Measurements from ENCODE around the gene OCLN.
"Not testable (repeated sequence)": the region's sequence is repeated elsewhere in the genome, so short reads cannot be mapped to it uniquely, and the experiment has no call there.

OCLN gene, protein sequence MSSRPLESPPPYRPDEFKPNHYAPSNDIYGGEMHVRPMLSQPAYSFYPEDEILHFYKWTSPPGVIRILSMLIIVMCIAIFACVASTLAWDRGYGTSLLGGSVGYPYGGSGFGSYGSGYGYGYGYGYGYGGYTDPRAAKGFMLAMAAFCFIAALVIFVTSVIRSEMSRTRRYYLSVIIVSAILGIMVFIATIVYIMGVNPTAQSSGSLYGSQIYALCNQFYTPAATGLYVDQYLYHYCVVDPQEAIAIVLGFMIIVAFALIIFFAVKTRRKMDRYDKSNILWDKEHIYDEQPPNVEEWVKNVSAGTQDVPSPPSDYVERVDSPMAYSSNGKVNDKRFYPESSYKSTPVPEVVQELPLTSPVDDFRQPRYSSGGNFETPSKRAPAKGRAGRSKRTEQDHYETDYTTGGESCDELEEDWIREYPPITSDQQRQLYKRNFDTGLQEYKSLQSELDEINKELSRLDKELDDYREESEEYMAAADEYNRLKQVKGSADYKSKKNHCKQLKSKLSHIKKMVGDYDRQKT

DNA sequence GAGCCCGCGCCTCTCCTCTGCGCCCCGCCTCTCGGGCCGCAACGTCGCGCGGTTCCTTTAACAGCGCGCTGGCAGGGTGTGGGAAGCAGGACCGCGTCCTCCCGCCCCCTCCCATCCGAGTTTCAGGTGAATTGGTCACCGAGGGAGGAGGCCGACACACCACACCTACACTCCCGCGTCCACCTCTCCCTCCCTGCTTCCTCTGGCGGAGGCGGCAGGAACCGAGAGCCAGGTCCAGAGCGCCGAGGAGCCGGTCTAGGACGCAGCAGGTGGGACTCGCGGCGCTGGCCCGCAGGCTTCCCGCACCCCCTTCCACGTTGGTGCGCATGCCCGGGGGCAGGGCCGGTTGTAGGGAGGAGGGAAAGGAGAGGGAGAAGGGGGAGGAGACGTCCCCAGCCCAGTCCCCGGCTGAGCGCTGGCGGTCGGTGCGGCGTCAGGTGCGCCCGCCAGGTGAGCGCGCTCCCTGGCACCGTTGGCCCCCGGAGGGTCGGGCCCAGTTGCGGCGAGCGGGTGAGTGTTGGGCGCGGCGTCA is at the start of gene OCLN:
Gene OCLN (plus strand): TSS at position 400 of the 532 bp plus-strand sequence. CDS start 11,455 bp downstream, outside the sequence.
- DNase-seq (ENCODE audit: low read depth): no peak

DNA sequence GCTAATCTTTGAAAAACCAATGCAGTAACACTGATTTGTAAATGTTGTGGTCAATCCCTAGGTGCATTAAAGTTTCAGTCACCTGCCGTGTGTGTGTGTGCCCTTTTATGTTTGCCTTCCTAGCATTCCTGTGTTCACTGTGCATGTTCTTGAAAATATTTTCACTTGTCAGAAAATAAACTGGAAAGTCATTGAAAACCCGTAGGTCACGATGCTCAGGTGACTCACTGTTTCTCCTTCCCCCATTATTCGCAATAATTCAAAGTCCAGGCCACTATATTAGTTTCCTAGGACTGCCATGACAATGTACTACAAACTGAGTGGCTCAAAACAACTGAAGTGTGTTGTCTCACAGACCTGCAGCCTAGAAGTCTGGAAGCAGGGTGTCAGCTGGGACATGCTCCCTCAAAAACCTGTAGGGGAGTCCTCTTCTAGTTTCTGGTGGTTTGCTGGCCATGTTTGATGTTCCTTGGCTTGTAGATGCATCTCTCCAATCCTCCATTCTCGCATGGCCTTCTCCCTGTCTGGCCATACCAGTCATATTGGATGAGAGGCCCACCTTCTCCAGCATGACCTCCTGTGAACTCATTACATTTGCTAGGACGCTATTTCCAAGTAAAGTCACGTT is 48.3 kb upstream of the OCLN start:
- no peak for DNase-seq (ENCODE audit: low read depth)

DNA sequence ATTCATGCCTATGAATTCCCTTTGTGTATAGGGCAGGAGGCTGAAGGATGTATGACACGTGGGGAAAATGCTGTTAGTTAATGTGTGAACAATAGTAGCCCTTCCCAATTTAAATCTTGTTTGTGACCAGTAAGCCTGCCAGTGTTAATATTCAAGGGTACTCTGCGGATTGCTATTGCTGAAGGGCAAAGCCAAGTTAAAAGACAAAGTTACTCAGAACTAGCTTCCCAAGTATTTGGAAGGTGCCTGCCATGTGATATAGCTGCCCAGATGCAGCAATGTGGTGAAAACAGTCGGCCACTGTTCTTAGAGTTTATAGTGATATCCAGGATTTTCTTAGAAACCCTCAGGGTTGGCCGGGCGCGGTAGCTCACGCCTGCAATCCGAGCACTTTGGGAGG is 43.1 kb upstream of the OCLN start:
- DNase-seq (ENCODE audit: low read depth): no peak

DNA sequence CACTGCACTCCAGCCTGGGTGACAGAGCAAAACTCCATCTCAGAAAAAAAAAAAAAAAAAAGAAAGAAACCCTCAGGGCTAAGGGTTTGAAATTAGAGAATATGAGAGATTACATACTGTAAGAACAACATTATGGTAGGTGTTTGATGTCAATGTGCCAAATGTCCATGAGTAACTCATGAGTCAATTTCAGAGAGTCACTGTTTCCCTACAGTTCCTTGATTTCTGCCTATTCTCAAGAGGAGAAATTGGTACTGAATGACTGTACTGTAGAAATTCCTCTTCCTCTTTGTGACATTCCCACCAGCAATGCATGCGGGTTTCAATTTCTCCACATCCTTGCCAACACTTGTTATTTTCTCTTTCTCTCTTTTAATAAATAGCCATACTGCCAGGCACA is 42.5 kb upstream of the OCLN start:
- peak; percentile 81 for DNase-seq (ENCODE audit: low read depth)

DNA sequence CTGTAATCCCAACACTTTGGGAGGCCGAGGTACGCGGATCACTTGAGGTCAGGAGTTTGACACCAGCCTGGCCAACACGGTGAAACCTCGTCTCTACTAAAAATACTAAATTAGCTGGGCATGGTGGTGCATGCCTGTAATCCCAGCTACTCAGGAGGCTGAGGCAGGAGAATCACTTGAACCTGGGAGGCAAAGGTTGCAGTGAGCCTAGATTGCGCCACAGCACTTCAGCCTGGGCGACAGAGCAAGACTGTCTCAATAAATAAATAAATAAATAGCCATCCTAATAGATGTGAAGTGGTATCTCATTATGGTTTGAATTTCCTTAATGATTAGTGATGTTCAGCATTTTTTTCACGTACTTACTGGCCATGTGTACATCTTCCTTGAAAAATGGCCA is 42.1 kb upstream of the OCLN start:
- not testable (repeated sequence) for DNase-seq (ENCODE audit: low read depth)

DNA sequence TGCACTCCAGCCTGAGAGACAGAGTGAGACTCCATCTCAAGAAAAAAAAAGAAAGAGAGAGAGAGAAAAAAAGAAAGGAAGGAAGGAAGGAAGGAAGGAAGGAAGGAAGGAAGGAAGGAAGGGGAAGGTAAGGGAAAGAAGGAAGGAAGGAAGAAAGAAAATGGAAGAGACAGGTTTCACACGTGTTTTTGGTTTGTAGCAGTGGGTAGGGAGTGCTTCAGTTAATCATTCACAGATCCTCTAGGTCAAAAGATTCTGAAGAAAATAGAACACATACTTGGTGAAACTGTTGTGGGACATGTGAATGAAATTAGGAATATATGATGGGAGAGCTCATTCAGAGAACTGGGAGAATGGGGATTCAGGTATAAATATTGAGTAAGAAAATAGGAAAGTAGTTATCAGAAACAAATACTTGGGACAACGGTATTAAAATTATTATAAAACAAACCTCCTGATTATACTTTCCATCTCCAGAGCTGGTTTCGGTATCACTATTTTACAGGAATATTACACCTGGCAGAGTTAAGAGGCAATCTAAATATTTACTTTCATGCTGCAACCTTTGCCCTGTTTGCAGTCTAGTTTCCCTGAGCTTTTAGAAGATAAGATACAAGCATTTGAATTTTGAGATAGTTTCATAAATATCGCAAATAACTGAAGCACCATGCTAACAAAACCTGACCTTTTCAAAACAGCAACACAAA is 40.5 kb upstream of the OCLN start:
- no peak for DNase-seq (ENCODE audit: low read depth)

DNA sequence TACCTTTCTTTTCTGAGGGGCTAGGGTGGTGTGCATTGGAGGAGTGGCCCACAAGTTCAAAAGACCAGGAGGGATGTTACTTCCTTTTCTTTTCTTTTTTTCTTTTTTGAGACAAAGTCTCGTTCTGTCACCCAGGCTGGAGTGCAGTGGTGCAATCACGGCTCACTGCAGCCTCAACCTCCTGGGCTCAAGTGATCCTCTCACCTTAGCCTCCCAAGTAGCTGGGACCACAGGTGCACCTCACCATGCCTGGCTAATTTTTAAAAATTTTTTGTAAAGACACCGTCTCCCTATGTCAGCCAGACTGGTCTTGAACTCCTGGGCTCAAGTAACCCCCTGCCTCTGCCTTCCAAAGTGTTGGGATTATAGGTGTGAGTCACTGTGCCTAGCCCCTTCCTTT is 39.1 kb upstream of the OCLN start:
- not testable (repeated sequence) for DNase-seq (ENCODE audit: low read depth)

DNA sequence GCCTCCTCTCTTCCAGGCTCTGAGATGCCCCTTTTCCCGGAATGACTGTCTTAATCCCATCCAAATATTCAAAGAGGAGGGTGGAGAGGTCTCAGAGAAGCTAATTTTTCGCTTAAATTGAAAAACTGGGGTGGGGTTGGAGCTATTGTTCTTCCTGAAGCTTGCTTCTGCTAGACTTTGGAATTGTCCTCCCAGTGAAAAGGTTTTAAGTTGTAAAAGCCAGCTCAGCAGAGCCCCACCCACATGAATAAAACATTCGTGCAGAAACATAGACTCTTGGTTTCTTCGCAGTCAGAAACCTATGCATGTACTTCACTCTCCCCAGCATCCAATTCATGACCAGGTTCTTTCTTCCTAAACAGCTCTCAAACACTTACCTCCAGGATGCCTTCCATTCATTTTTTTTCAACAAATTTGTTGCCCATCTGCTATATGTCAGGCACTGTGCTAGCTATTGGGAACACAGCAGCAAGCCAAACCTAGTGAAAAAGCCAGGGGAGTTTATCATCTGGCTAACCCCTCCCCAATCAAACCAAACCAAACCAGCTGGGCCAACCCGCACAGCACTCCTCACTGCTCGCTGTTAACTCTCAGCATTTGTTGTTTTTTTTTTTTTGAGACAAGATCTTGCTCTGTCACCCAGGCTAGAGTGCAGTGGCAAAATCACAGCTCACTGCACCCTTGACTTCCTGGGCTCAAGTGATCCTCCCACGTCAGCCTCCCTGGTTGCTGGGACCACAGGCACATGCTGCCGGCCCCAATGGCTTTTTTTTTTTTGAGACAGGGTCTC is 37.9 kb upstream of the OCLN start:
- DNase-seq (ENCODE audit: low read depth): no peak

DNA sequence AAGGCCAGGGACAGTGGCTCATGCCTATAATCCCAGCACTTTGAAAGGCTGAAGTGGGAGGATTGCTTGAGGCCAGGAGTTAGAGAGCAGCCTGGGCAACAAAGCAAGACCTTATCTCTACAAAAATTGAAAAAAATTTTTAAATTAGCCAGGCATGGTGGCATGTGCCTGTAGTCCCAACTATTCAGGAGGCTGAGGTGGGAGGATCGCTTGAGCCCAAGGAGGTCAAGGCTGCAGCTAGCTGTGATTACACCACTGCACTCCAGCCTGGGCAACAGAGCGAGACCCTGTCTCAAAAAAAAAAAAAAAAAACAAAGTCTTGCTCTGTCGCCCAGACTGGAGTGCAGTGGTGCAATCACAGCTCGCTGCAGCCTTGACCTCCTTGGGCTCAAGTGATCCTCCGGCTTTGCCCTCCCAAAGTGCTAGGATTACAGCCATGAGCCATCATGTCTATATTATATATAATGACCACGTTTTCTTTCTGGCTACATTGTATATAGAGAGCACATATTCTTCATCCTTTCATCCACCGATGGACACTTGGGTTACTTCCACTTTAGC is 37.1 kb upstream of the OCLN start:
- DNase-seq (ENCODE audit: low read depth): not testable (repeated sequence)

DNA sequence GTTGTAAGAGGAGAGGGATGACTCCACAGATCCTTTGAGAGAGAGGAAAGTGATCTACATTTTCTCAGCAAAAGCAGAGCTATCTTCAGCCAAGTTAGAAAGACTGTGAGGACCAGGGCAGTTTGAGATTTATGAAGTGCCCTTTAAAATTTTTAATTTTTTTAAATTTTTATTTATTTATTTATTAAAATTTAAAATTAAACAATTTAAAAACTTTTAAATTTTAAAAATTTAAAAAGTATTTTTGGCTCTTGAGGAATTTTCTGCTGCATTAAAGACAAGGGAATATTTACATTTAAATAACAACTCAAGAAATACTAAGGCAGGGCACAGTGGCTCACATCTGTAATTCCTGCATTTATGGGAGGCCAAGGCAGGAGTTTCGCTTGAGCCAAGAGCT is 30.4 kb upstream of the OCLN start:
- DNase-seq (ENCODE audit: low read depth): no peak

DNA sequence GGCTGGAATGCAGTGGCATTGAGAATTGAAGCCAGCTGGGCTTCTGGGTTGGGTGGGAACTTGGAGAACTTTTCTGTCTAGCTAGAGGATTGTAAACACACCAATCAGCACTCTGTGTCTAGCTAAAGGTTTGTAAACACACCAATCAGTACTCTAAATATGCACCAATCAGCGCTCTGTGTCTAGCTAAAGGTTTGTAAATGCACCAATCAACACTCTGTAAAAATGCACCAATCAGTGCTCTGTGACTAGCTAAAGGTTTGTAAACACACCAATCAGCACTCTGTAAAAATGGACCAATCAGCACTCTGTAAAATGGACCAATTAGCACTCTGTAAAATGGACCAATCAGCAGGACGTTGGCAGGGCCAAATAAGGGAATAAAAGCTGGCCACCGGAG is 26.2 kb upstream of the OCLN start:
- not testable (repeated sequence) for DNase-seq (ENCODE audit: low read depth)

DNA sequence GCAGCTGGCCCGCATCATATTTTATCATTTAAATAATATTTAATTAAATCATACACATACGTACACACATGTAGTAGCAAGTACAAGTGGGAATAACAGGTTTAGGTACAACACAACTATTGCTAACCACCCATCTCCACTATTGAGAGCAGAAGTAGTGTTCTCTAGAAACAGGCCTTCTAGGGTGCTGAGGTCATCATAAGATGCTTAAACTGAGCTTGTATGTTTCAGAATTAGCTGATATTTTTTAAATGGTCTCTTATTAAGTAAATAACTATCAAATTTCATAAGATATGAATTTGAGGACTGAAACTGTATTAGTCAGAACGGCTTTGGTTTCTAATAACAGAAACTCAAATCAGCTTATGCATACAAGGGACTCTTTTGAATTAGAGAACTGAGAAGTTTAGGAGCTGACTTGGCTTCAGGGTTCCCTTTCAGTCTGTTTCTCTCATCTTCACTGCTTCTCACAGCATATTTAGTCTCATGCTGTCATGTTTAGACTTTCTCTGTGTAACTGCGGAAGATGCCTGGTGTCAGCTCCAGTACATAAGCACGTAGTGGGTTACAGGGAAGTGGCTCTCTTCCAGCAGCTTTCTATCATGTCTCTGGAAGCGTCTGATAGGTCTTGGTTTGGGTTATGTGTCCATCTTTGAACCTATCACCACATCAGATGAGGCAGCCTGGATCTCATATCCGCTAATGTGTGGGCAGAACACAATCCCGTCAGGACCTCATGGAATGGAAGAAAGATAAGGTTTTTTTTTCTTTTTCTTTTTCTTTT is 25.0 kb upstream of the OCLN start:
- no peak for DNase-seq (ENCODE audit: low read depth)

DNA sequence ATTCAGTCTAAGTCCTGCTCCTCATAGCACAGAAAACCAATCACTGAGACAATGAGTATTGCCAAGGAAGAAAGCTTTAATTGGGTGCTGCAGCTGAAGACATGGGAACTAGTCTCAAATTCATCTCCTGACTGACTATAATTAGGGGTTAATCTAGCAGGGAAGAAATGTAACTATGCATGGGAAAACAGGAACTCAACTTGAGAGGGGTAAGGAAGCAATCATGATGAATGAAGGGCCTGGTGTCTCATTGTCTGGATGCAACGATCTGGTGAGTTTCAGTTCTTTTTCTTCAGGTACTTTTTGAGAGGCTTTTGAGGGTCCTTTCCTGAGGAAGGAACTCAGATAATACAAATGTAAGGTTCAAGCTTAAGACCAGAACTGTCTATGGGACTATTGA is 24.0 kb upstream of the OCLN start:
- DNase-seq (ENCODE audit: low read depth): no peak

DNA sequence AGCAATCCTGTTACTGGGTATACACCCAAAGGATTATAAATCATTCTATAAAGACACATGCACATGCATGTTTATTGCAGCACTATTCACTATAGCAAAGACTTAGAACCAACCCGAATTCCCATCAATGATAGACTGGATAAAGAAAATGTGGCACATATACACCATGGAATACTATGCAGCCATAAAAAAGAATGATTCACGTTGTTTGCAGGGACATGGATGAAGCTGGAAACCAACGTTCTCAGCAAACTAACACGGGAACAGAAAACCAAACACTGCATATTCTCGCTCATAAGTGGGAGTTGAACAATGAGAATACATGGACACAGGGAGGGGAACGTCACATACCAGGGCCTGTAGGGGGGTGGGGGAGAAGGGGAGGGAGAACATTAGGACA is 21.1 kb upstream of the OCLN start:
- DNase-seq (ENCODE audit: low read depth): not testable (repeated sequence)

DNA sequence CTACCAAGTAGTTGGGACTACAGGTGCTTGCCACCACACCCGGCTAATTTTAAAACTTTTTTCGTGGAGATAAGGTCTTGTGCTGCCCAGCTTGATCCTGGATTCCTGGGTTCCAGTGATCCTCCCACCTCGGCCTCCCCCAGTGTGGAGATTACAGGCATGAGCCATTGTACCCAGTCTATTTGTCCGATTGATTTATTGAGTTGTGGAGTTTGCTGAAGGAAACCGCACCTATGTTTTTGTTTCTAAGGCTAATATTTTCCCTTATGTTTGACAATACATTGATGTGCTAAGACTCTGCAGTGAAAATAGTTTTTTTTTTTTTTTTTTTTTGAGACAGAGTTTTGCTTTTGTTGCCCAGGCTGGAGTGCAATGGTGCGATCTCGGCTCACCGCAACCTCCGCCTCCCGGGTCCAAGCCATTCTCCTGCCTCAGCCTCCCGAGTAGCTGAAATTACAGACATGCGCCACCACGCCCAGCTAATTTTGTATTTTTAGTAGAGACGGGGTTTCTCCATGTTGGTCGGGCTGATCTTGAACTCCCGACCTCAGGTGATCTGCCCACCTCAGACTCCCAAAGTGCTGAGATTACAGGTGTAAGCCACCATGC is 20.0 kb upstream of the OCLN start:
- not testable (repeated sequence) for DNase-seq (ENCODE audit: low read depth)

DNA sequence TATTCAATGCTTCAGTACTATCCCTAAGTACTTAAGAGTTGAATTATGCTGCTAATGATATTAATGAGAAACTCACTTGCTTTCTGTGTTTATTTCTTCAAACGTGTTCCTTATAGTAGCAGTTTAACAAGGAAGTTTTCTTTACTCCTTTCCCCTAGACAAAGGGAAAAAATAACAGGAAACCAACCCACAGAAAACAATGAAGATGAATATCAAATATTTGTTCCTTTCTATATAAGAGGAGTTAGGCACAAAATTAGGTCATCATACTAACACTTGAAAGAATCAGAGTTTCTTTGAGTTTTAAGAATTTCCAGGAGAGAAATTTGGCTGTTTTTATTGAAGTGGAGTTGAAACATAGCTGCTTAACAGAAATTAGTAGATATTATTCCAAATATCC is 15.4 kb upstream of the OCLN start:
- DNase-seq (ENCODE audit: low read depth): no peak

DNA sequence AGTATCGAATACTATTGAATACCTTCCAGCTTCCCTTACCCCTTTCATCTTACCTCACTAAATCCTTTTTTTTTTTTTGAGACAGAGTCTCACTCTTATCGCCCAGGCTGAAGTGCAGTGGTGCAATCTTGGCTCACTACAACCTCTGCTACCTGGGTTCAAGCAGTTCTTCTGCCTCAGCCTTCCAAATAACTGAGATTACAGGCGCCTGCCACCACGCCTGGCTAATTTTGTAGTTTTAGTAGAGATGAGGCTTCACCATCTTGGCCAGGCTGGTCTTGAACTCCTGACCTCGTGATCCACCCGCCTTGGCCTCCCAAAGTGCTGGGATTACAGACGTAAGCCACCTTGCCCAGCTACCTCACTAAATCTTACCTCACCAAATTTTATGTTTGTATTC is 14.3 kb upstream of the OCLN start:
- not testable (repeated sequence) for DNase-seq (ENCODE audit: low read depth)

DNA sequence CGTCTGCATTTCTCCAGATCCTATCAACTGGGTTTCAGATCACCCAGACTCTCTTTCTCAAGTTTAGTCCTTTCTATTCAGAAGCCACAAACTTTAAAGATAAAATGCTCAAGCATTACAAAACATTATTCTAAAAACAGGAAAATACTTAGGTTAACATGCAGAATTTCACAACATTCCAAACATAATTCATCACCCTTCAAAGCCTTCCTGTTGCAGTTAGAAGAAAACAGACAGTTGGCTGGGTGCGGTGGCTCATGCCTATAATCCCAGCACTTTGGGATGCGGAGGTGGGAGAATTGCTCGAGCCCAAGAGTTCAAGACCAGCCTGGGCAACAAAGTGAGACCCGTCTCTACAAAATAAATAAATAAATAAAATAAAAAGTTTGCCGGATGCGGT is 7.7 kb upstream of the OCLN start:
- DNase-seq (ENCODE audit: low read depth): no peak

DNA sequence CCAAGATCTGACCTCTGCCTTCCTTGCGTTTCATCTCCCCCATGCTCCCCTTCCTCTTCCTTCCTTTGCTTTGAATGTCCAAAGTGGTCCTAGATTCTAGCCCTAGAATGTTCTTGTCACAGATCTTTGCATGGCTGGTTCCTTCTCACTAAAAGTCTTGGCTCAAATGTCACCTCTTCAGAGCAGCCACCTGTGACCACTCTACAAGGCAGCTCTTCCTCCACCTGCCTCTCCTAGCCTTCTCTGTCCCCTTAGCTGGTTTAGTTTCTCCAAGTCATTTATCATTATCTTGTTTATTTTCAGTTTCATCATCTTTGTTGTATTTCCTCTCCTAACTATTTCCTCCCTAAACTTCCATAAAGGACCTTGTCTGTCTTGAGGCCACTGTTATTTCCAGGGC is 7.1 kb upstream of the OCLN start:
- DNase-seq (ENCODE audit: low read depth): no peak

DNA sequence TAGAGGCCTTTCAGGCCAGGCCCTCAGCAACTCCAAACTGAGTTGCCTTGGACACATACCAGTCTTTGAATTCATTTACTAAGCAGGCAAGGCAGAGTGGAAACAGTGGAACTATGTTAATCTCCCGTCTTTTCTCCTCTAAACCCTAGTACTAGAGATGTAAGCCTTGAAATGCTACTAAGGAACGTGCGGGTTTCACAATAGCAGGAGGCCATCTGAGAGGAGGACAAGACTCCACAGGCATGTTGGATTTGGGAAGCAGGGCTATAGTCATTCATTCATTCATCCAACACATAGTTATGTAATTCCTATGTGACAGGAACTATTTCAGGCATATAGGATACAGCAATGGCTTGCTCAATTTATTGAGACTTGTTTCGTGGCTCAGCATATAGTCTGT is 3.3 kb upstream of the OCLN start:
- DNase-seq (ENCODE audit: low read depth): no peak
